ENCODE measurements around the gene GABBR2. TPM values are rescaled to one million over a fixed set of nuclear protein-coding genes. Genes with fewer than 3 reads are reported as not detected.

The GABBR2 gene
- total RNA-seq, 6 experiments from 2014 or later: not detected

- ATAC-seq (no peak), DNase-seq (no peak)
- H3K9me3 ChIP-seq: no peaks in the 10 kb centered on the region
- TF ChIP-seq POLR2A (IDR thresholded peaks at IDR 0.05) (no peak), CTCF (IDR thresholded peaks at IDR 0.05) (no peak)
- H3K27me3 ChIP-seq: no peaks in the 10 kb centered on the region
- H3K4me1 ChIP-seq: no peaks in the 10 kb centered on the region
- no peaks in the 10 kb centered on the region for H3K36me3 ChIP-seq
- intact Hi-C loops (cut with DNase I): no loop called here
- WGBS (ENCODE audit: insufficient coverage, low coverage, low lambda C conversion rate, missing lambda C conversion rate): 64% methylated on average over 2 of the region's 2 CpGs
- H3K27ac ChIP-seq: no peak overlapping the region
- H3K4me3 ChIP-seq: no peak overlapping the region
Observed at GRCh38 chr9:98369471-98369870, 339.3 kb downstream of the GABBR2 start.

DNA sequence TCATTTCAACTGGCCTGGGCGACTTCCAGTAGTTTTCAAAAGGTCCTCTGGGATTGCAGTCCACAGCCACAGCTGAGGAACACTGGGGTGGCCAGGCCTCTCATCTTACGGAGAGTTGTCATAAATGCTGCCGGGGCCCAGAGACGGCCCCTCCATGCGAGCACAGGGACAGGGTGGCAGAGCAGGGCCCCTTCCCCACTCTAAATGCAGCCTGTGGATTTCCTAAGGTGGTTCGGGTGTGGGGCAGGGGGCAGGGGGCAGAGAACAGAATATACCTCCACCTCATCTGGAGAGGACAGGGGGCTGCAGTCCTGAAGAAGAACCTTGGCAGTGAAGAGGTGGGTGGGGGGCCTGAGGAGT is 339.7 kb downstream of the GABBR2 start:
- Histone ChIP-seq H3K4me1 (no peaks in the 10 kb centered on the region), H3K4me3 (no peak overlapping the region), H3K9me3 (no peaks in the 10 kb centered on the region), H3K27me3 (no peaks in the 10 kb centered on the region), H3K27ac (no peak overlapping the region), H3K36me3 (no peaks in the 10 kb centered on the region)
- intact Hi-C loops (cut with DNase I): no loop called here
- ATAC-seq: no peak
- no peak for DNase-seq
- no peak for TF ChIP-seq CTCF (IDR thresholded peaks at IDR 0.05)
- no peak for TF ChIP-seq POLR2A (IDR thresholded peaks at IDR 0.05)
- no CpG with 5 or more reads among the region's 6 CpGs for WGBS (ENCODE audit: insufficient coverage, low coverage, low lambda C conversion rate, missing lambda C conversion rate)

DNA sequence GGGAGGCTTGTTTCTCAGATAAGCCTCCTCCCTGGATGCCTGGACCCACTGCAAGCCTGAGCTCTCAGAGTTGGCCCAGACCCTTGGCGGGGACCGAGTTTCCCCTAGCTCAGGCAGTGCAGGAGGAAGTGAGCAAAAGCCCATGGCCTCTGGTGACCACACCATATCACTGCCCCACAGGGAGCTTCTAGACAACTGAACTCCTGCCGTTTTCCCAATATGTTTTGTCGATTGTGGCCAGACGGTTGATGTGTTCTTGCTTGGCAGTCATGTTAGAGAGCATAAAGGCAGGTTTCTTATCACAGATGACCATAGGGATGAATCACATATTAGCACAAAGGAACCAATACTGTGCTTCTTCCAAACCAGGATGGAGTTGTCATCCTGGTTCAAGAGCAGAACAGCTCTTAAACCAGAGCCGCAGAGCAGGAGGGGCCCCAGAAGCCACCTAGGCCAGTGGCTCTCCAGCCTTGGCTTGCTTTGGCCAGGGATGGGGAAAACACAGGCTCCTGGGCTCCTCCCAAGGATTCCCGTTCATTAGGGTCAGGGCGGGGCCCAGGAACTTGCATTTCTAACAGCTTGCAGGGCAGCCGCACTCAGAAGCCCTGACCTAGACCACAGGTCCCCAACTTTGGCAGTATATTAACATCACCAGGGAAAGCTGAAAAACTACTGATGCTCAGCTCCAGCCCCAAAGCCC is 340.2 kb downstream of the GABBR2 start:
- TF ChIP-seq CTCF (IDR thresholded peaks at IDR 0.05) (no peak), POLR2A (IDR thresholded peaks at IDR 0.05) (no peak)
- 74% methylated on average over 5 of the region's 9 CpGs for WGBS (ENCODE audit: insufficient coverage, low coverage, low lambda C conversion rate, missing lambda C conversion rate)
- no peak for DNase-seq

DNA sequence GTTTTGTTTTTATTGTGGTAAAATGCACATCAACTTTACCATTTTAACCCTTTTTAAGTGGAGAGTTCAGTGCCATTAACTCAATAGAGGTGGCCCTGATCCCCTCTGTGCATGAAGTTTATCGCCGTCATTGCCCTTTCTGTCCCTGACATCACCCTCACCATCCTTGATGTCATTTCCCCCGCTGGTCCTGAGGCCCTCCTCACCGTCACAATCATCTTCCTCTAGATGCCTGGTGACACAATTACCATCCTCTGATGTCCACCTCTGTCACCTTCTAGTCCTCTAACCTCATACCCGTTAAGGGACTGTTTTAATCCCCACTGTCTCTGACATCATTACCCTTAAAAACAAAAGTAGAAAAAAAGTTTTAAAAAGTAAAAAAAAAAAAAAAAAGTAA is 340.8 kb downstream of the GABBR2 start:
- intact Hi-C loops (cut with DNase I): no loop called here
- H3K27me3 ChIP-seq: no peaks in the 10 kb centered on the region
- DNase-seq (no peak), ATAC-seq (no peak)
- H3K9me3 ChIP-seq: no peaks in the 10 kb centered on the region
- TF ChIP-seq CTCF (IDR thresholded peaks at IDR 0.05): no peak
- TF ChIP-seq POLR2A (IDR thresholded peaks at IDR 0.05): no peak
- H3K4me3 ChIP-seq: no peak overlapping the region
- H3K4me1 ChIP-seq: no peaks in the 10 kb centered on the region
- no peak overlapping the region for H3K27ac ChIP-seq
- WGBS (ENCODE audit: insufficient coverage, low coverage, low lambda C conversion rate, missing lambda C conversion rate): 73% methylated on average over 4 of the region's 5 CpGs
- H3K36me3 ChIP-seq: no peaks in the 10 kb centered on the region

More for the DNA sequence above, 340.2 kb downstream of the GABBR2 start:
- Histone ChIP-seq H3K27ac (no peak overlapping the region), H3K9me3 (no peaks in the 10 kb centered on the region), H3K36me3 (no peaks in the 10 kb centered on the region), H3K4me1 (no peaks in the 10 kb centered on the region), H3K27me3 (no peaks in the 10 kb centered on the region), H3K4me3 (no peak overlapping the region)
- no peak for ATAC-seq
- intact Hi-C loops (cut with DNase I): no loop called here

All from right lobe of liver (tissue), 6 donors.